ENCODE data around the gene FXYD4. TPM values are rescaled to one million over a fixed set of nuclear protein-coding genes. Genes with fewer than 3 reads are reported as not detected.

FXYD4 gene
- total RNA-seq, 1 experiment from 2014 or later, result not detected

- ChIA-PET CTCF (interaction anchor here (0.5 to 7.2 kb wide), 5 partner anchors 18 to 193 kb away, joined by 3 to 117 read pairs (median 3); no protein-coding TSS in a partner anchor), POLR2A (no interaction called here)
- Mint-ChIP-seq H3K4me1 (ENCODE audit: insufficient read depth, unreplicated experiment) (peaks cover 7% of the 10 kb centered on the region), H3K27me3 (ENCODE audit: insufficient read depth, unreplicated experiment) (no peaks in the 10 kb centered on the region), H3K27ac (ENCODE audit: low read depth, unreplicated experiment) (no peak overlapping the region), H3K36me3 (ENCODE audit: insufficient read depth, unreplicated experiment) (no peaks in the 10 kb centered on the region), H3K9me3 (ENCODE audit: unreplicated experiment) (no peaks in the 10 kb centered on the region), H3K4me3 (ENCODE audit: unreplicated experiment) (no peak overlapping the region)
- no peak for TF ChIP-seq CTCF (IDR thresholded peaks at IDR 0.05; ENCODE audit: unreplicated experiment)
- BruUV-seq (replicated peaks), result no TSS peak
- no peak for DNase-seq (ENCODE audit: unreplicated experiment)
- intact Hi-C loops (cut with micrococcal nuclease), result no loop called here
Observed at GRCh38 chr10:43350686-43351085, 20.8 kb upstream of the FXYD4 start.

DNA sequence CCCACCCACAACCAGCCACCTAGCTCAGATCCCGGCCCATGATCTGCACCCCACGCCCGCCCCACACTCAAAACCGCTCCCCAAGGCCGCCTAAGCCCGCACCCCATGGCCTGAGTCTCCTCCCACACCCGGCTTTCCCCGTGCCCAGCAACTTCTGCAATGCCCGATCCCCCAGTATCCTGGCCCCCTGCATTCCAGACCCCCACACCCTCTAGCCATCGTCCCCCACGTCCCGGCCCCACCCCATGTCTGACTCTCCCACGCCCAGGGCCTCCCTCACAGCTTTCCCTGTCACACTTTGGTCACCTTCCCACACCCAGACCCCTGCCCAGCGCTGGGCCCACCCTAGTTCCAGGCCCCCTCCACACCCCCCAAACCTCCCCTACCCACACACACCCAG lies 20.1 kb upstream of the FXYD4 start:
- no peak for DNase-seq (ENCODE audit: unreplicated experiment)

DNA sequence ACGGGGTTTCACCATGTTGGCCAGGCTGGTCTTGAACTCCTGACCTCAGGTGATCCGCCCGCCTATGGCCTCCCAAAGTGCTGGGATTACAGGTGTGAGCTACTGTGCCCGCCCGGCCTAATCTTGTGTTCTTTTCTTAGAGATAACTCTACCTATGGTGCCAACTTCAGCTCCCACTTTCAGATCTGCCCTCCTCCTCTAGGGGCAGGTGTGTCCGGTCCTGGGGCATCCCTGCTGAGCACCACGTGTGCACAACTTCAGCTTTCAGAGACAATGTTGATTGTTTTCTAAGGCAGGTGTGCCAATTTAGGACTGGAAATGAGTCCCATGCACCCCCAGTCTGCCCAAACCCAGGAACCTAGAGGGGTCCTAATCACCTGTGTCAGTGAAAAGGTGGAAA lies 18.5 kb upstream of the FXYD4 start:
- Mint-ChIP-seq H3K4me1 (ENCODE audit: insufficient read depth, unreplicated experiment) (peaks cover 15% of the 10 kb centered on the region), H3K27ac (ENCODE audit: low read depth, unreplicated experiment) (no peak overlapping the region), H3K4me3 (ENCODE audit: unreplicated experiment) (no peak overlapping the region), H3K9me3 (ENCODE audit: unreplicated experiment) (no peaks in the 10 kb centered on the region), H3K27me3 (ENCODE audit: insufficient read depth, unreplicated experiment) (no peaks in the 10 kb centered on the region), H3K36me3 (ENCODE audit: insufficient read depth, unreplicated experiment) (no peaks in the 10 kb centered on the region)
- intact Hi-C loops (cut with micrococcal nuclease), result no loop called here
- no TSS peak for BruUV-seq (replicated peaks)
- ChIA-PET POLR2A (interaction anchor here (1.0 to 1.2 kb wide), 2 partner anchors 31 to 43 kb away, joined by 4 read pairs; no protein-coding TSS in a partner anchor), CTCF (interaction anchor here (7.2 kb wide), 1 partner anchor 61 kb away, joined by 117 read pairs; no protein-coding TSS in a partner anchor)
- no peak for DNase-seq (ENCODE audit: unreplicated experiment)
- TF ChIP-seq CTCF (IDR thresholded peaks at IDR 0.05; ENCODE audit: unreplicated experiment), result no peak

More for the DNA sequence above, 20.1 kb upstream of the FXYD4 start:
- Mint-ChIP-seq H3K27me3 (ENCODE audit: insufficient read depth, unreplicated experiment) (no peaks in the 10 kb centered on the region), H3K27ac (ENCODE audit: low read depth, unreplicated experiment) (no peak overlapping the region), H3K4me1 (ENCODE audit: insufficient read depth, unreplicated experiment) (peaks cover 13% of the 10 kb centered on the region), H3K9me3 (ENCODE audit: unreplicated experiment) (no peaks in the 10 kb centered on the region), H3K36me3 (ENCODE audit: insufficient read depth, unreplicated experiment) (no peaks in the 10 kb centered on the region), H3K4me3 (ENCODE audit: unreplicated experiment) (no peak overlapping the region)
- no peak for TF ChIP-seq CTCF (IDR thresholded peaks at IDR 0.05; ENCODE audit: unreplicated experiment)
- POLR2A ChIA-PET, result no interaction called here
- BruUV-seq (replicated peaks), result no TSS peak
- CTCF ChIA-PET, result interaction anchor here (0.6 to 7.2 kb wide), 3 partner anchors 19 to 194 kb away, joined by 3 to 117 read pairs (median 3); no protein-coding TSS in a partner anchor
- intact Hi-C loops (cut with micrococcal nuclease), result no loop called here

DNA sequence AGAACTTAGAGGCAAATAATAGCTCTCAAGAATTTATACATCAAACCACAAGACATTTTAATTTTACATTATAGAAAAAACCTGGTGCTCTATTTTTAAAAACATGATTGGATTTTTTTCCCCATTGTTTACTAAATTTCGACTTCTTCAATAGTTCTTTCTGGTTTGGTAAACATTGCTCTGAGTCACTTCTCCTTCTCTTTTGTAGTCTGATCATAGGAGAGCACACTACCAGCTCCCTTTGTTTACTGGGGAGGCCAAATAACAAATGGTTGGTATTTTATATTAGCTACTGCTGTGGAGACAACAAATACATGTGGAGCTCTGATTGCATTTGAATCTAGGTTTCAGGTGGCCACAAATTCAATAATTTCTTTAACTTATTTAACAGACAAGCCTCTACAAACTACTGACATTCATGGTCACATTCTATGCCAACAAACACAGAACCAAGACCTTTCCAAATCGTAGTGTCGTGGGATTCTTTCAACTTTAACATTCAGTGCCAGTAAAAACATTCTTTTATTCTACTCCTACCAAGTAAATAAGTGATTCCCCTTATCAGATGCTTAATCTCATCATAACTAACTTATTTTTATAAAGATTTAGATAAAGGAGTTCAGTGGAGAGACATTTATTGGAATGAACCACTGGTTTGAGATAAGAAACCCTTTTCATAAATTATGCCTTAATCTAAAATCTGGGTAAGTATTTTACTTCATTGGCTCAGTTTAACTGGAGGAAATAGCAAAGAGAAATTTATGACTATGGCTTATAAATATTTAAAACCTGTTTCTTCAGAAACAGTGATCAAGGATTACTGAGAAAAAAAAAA lies 17.7 kb upstream of the FXYD4 start:
- POLR2A ChIA-PET, result interaction anchor here (0.6 to 1.2 kb wide), 3 partner anchors 30 to 48 kb away, joined by 3 to 4 read pairs (median 4); no protein-coding TSS in a partner anchor
- no peaks in the 10 kb centered on the region for H3K27me3 Mint-ChIP-seq (ENCODE audit: insufficient read depth, unreplicated experiment)
- no peak overlapping the region for H3K27ac Mint-ChIP-seq (ENCODE audit: low read depth, unreplicated experiment)
- H3K4me3 Mint-ChIP-seq (ENCODE audit: unreplicated experiment), result no peak overlapping the region
- no peaks in the 10 kb centered on the region for H3K9me3 Mint-ChIP-seq (ENCODE audit: unreplicated experiment)
- H3K4me1 Mint-ChIP-seq (ENCODE audit: insufficient read depth, unreplicated experiment), result peaks cover 15% of the 10 kb centered on the region
- CTCF ChIA-PET, result interaction anchor here (0.5 to 7.2 kb wide), 5 partner anchors 61 to 774 kb away, joined by 3 to 117 read pairs (median 3); no protein-coding TSS in a partner anchor
- no peaks in the 10 kb centered on the region for H3K36me3 Mint-ChIP-seq (ENCODE audit: insufficient read depth, unreplicated experiment)
- intact Hi-C loops (cut with micrococcal nuclease), result no loop called here
- no TSS peak for BruUV-seq (replicated peaks)
- no peak for DNase-seq (ENCODE audit: unreplicated experiment)
- no peak for TF ChIP-seq CTCF (IDR thresholded peaks at IDR 0.05; ENCODE audit: unreplicated experiment)

Measured in MCF 10A (cell line).